GM13976 (cell line): ENCODE results near the gene NFX1.
"Not testable (repeated sequence)": the region's sequence is repeated elsewhere in the genome, so short reads cannot be mapped to it uniquely, and the experiment has no call there.

ENCODE experiments used
- DNase-seq: peaks from one replicate; pipeline ENCODE4 v3.0.0; 2012; ENCODE audit warnings: low spot score
- CTCF ChIP-seq: IDR thresholded peaks from 2 replicates; pipeline ENCODE4 v1.5.1; 2012; ENCODE audit warnings: borderline replicate concordance, mild to moderate bottlenecking; ENCODE audit not compliant: insufficient read depth; ENCODE audit errors: extremely low read depth, missing control alignments, control extremely low read depth
- in situ Hi-C: fragments of 300-500 bp; cut with MboI; formaldehyde crosslinking; loops from one replicate; pipeline ENCODE4 v1.12.0; 2022; ENCODE audit warnings: low sequenced_read_pairs, mixed read lengths, inconsistent platforms; ENCODE audit not compliant: unreplicated experiment

NFX1 gene

GRCh38 chr9:33380390-33381094, 90.2 kb downstream of the NFX1 start:
- no peak for DNase-seq
- in situ Hi-C loops: no loop called here
- no peak for TF ChIP-seq CTCF

GRCh38 chr9:33381231-33381791, 91.0 kb downstream of the NFX1 start:
- no peak for TF ChIP-seq CTCF
- DNase-seq: no peak
- in situ Hi-C loops: no loop called here

- in situ Hi-C loops, DNase-seq: not testable (repeated sequence)
Measured at GRCh38 chr9:33382397-33382796, 92.1 kb downstream of the NFX1 start.

- DNase-seq, in situ Hi-C loops: not testable (repeated sequence)
Measured at GRCh38 chr9:33383396-33383795, 93.1 kb downstream of the NFX1 start.

GRCh38 chr9:33385536-33385935, 95.2 kb downstream of the NFX1 start:
- in situ Hi-C loops, DNase-seq: not testable (repeated sequence)

- DNase-seq, in situ Hi-C loops: not testable (repeated sequence)
Measured at GRCh38 chr9:33385979-33386640, 95.8 kb downstream of the NFX1 start.

GRCh38 chr9:33386641-33386996, 96.3 kb downstream of the NFX1 start:
- DNase-seq, in situ Hi-C loops: not testable (repeated sequence)

GRCh38 chr9:33386998-33387397, 96.7 kb downstream of the NFX1 start:
- in situ Hi-C loops, DNase-seq: not testable (repeated sequence)

GRCh38 chr9:33388110-33388994, 98.0 kb downstream of the NFX1 start:
- in situ Hi-C loops: no loop called here
- DNase-seq: no peak
- no peak for TF ChIP-seq CTCF

GRCh38 chr9:33391111-33391771, 100.9 kb downstream of the NFX1 start:
- DNase-seq, in situ Hi-C loops: not testable (repeated sequence)

- in situ Hi-C loops, DNase-seq: not testable (repeated sequence)
Measured at GRCh38 chr9:33392591-33393021, 102.3 kb downstream of the NFX1 start.
